HepG2 (cell line): Measurements from ENCODE around the gene F8.

Experiments
- CTCF ChIP-seq: sonication (generic); formaldehyde crosslinking; IDR thresholded peaks from 2 replicates; pipeline ENCODE4 v1.5.0; 2020; ENCODE audit warnings: mild to moderate bottlenecking, missing genetic modification reagents, moderate library complexity
- ZFYVE20 ChIP-seq: sonication (generic); formaldehyde crosslinking; IDR thresholded peaks from 2 replicates; pipeline ENCODE4 v1.8.0; 2023; ENCODE audit warnings: low read depth, mild to moderate bottlenecking, moderate library complexity, missing genetic modification reagents, borderline replicate concordance

GRCh38 chrX:154918060-154918483 lies 104.5 kb downstream of the F8 start:
- TF ChIP-seq CTCF (CRISPR knock-in tag) (peak; percentile 77), ZFYVE20 (CRISPR knock-in tag) (no peak)
